Suppressor macrophage treated with lipopolysaccharide for 4 hours (primary cell): Measurements from ENCODE around the gene OR8A1.
A peak's percentile ranks its signal among the peaks of the same experiment; 100 is the strongest.
"Not testable (repeated sequence)": the region's sequence is repeated elsewhere in the genome, so short reads cannot be mapped to it uniquely, and the experiment has no call there.

Experiments
- DNase-seq: peaks from one replicate; pipeline ENCODE4 v3.0.0-alpha.2; 2020

The OR8A1 gene

GRCh38 chr11:124597626-124598025 is 27.8 kb downstream of the OR8A1 start:
- DNase-seq, result no peak

GRCh38 chr11:124600621-124601320 is 31.0 kb downstream of the OR8A1 start:
- DNase-seq, result no peak

- DNase-seq, result peak; percentile 40
These were observed 32.4 kb downstream of the OR8A1 start for GRCh38 chr11:124602193-124602592.

- DNase-seq, result not testable (repeated sequence)
These were observed 32.9 kb downstream of the OR8A1 start for GRCh38 chr11:124602723-124603122.

- peak; percentile 82 for DNase-seq
These were observed 35.9 kb downstream of the OR8A1 start for GRCh38 chr11:124605719-124606118.

GRCh38 chr11:124608147-124608546 is 38.4 kb downstream of the OR8A1 start:
- DNase-seq, result peak; percentile 4

- DNase-seq, result no peak
These were observed 40.5 kb downstream of the OR8A1 start for GRCh38 chr11:124610295-124610694.

GRCh38 chr11:124611064-124611463 is 41.3 kb downstream of the OR8A1 start, which contains the start of gene PANX3:
TSS of gene PANX3 (plus strand) at chr11:124611428. CDS start at chr11:124611557, 129 bp downstream.
- no peak for DNase-seq

GRCh38 chr11:124612045-124612444 is 42.2 kb downstream of the OR8A1 start:
- no peak for DNase-seq

- DNase-seq, result no peak
These were observed 42.9 kb downstream of the OR8A1 start for GRCh38 chr11:124612567-124613246.

- DNase-seq, result no peak
These were observed 49.1 kb downstream of the OR8A1 start for GRCh38 chr11:124618863-124619262.
